IMR-90 (cell line): ENCODE results near the gene TMCC1. TPM values are rescaled to one million over a fixed set of nuclear protein-coding genes. Genes with fewer than 3 reads are reported as not detected.

Experiments
- ATAC-seq: fragments of 200-7000 bp; cut with Tn5 transposase; 2 replicates; pipeline ENCODE4 v1.9.1; 2020; ENCODE audit warnings: low read depth, mild to moderate bottlenecking, moderate library complexity
- BruUV-seq: library from RNA; stranded (reverse); fragments of 400-500 nt; replicated peaks from 2 replicates; lab custom pipeline; 2021; lab: Mats Ljungman, UMichigan
- CTCF ChIA-PET: fragments of 300-600 bp; formaldehyde crosslinking; extraction: SDS; loops from one replicate; lab custom pipeline; 2021; ENCODE audit warnings: antibody characterized with exemption; lab: Yijun Ruan, JAX
- POLR2A ChIA-PET: fragments of 300-600 bp; sonication (Branson Sonifier 250); formaldehyde crosslinking; loops from one replicate; lab custom pipeline; 2022; ENCODE audit warnings: antibody characterized with exemption; ENCODE audit not compliant: unreplicated experiment; lab: Charles Lee
- DNase-seq: peaks from one replicate; pipeline ENCODE4 v3.0.0; 2013
- H2AFZ ChIP-seq: replicated peaks from 2 replicates; pipeline ENCODE3; 2013; ENCODE audit warnings: low read length, mild to moderate bottlenecking; ENCODE audit not compliant: poor library complexity
- H2AK5ac ChIP-seq: 2 replicates; pipeline ENCODE4 v1.6.1; 2013; ENCODE audit warnings: low read depth, low read length, inconsistent platforms
- H2AK9ac ChIP-seq: replicated peaks from 2 replicates; pipeline ENCODE3; 2013; ENCODE audit warnings: mild to moderate bottlenecking, low read depth, low read length, moderate library complexity; ENCODE audit not compliant: poor library complexity
- H2BK120ac ChIP-seq: 2 replicates; pipeline ENCODE4 v1.6.1; 2013; ENCODE audit warnings: low read depth, low read length, inconsistent platforms
- H2BK15ac ChIP-seq: 3 replicates; pipeline ENCODE4 v1.6.1; 2013; ENCODE audit warnings: low read depth, low read length, inconsistent platforms
- H2BK20ac ChIP-seq: 2 replicates; pipeline ENCODE4 v1.6.1; 2013; ENCODE audit warnings: low read depth, mild to moderate bottlenecking, inconsistent platforms, low read length, moderate library complexity
- H2BK5ac ChIP-seq: 2 replicates; pipeline ENCODE4 v1.6.1; 2013; ENCODE audit warnings: mild to moderate bottlenecking, low read depth, low read length, inconsistent platforms; ENCODE audit not compliant: poor library complexity, severe bottlenecking
- H3K14ac ChIP-seq: replicated peaks from 2 replicates; pipeline ENCODE4 v1.6.1; 2013; ENCODE audit warnings: low read depth, low read length, inconsistent platforms
- H3K18ac ChIP-seq: 2 replicates; pipeline ENCODE4 v1.6.1; 2013; ENCODE audit warnings: low read depth, low read length, control low read depth
- H3K23ac ChIP-seq: 2 replicates; pipeline ENCODE4 v1.6.1; 2013; ENCODE audit warnings: low read depth, low read length, inconsistent platforms
- H3K27ac ChIP-seq: 2 replicates; pipeline ENCODE4 v1.5.1; 2013; ENCODE audit warnings: mild to moderate bottlenecking, control low read depth, low read length; ENCODE audit not compliant: insufficient read depth
- H3K27me3 ChIP-seq: 2 replicates; pipeline ENCODE4 v1.6.1; 2013; ENCODE audit warnings: low read length; ENCODE audit not compliant: control insufficient read depth, insufficient read depth
- H3K36me3 ChIP-seq: 2 replicates; pipeline ENCODE4 v1.6.1; 2013; ENCODE audit warnings: low read length, mixed read lengths; ENCODE audit not compliant: control insufficient read depth, insufficient read depth
- H3K4ac ChIP-seq: 2 replicates; pipeline ENCODE4 v1.6.1; 2013; ENCODE audit warnings: low read depth, low read length, inconsistent platforms
- H3K4me1 ChIP-seq: 2 replicates; pipeline ENCODE4 v1.6.1; 2013; ENCODE audit warnings: low read length, mixed read lengths; ENCODE audit not compliant: control insufficient read depth, insufficient read depth
- H3K4me2 ChIP-seq: 2 replicates; pipeline ENCODE4 v1.6.1; 2013; ENCODE audit warnings: low read depth, mild to moderate bottlenecking, control low read depth, low read length, moderate library complexity
- H3K4me3 ChIP-seq: 2 replicates; pipeline ENCODE4 v1.5.1; 2013; ENCODE audit warnings: low read depth, mild to moderate bottlenecking, control low read depth, low read length, moderate library complexity; ENCODE audit not compliant: insufficient read depth
- H3K56ac ChIP-seq: 2 replicates; pipeline ENCODE4 v1.6.1; 2013; ENCODE audit warnings: low read length, inconsistent platforms; ENCODE audit not compliant: insufficient read depth; ENCODE audit errors: extremely low read depth
- H3K79me1 ChIP-seq, 2 experiments: 2 replicates each; pipeline ENCODE4 v1.6.1; 2013; ENCODE audit warnings: low read length in 2 of 2, inconsistent platforms in 1 of 2, low read depth in 1 of 2
- H3K9ac ChIP-seq: 2 replicates; pipeline ENCODE4 v1.6.1; 2013; ENCODE audit warnings: low read depth, low read length, control low read depth
- H3K9me1 ChIP-seq: 2 replicates; pipeline ENCODE4 v1.6.1; 2013; ENCODE audit warnings: low read length, inconsistent platforms; ENCODE audit not compliant: insufficient read depth
- H3K9me3 ChIP-seq: 2 replicates; pipeline ENCODE4 v1.6.1; 2013; ENCODE audit warnings: low read length; ENCODE audit not compliant: control insufficient read depth, insufficient read depth
- H4K20me1 ChIP-seq: 2 replicates; pipeline ENCODE4 v1.6.1; 2013; ENCODE audit warnings: low read length, inconsistent platforms; ENCODE audit not compliant: insufficient read depth
- H4K5ac ChIP-seq: 2 replicates; pipeline ENCODE4 v1.6.1; 2013; ENCODE audit warnings: mild to moderate bottlenecking, low read depth, low read length, control low read depth
- H4K8ac ChIP-seq, 2 experiments: 2 replicates each; pipeline ENCODE4 v1.6.1; 2013; ENCODE audit warnings: low read depth in 2 of 2, low read length in 2 of 2, control low read depth in 1 of 2, inconsistent platforms in 1 of 2
- H4K91ac ChIP-seq: 2 replicates; pipeline ENCODE4 v1.6.1; 2013; ENCODE audit warnings: low read depth, low read length, inconsistent platforms; ENCODE audit not compliant: insufficient read depth
- RAD21 ChIP-seq: IDR thresholded peaks from 2 replicates; pipeline ENCODE4 v1.6.1; 2012; ENCODE audit warnings: low read length, improper control_type of control experiment
- RCOR1 ChIP-seq: IDR thresholded peaks from 2 replicates; pipeline ENCODE4 v1.6.1; 2012; ENCODE audit warnings: mild to moderate bottlenecking, low read length, improper control_type of control experiment; ENCODE audit not compliant: insufficient replicate concordance
- dilution Hi-C: fragments of 300-500 bp; cut with HindIII; formaldehyde crosslinking; loops from one replicate; pipeline ENCODE4 v1.14.3; 2018; ENCODE audit warnings: low sequenced_read_pairs; ENCODE audit not compliant: unreplicated experiment
- in situ Hi-C: fragments of 300-500 bp; cut with MboI; formaldehyde crosslinking; loops from 3 replicates; pipeline ENCODE4 v1.14.3; 2019; ENCODE audit warnings: low sequenced_read_pairs, inconsistent platforms, mixed read lengths
- intact Hi-C: fragments of 100-400 bp; cut with micrococcal nuclease; formaldehyde crosslinking; loops from 2 replicates; pipeline ENCODE4 v1.10.0; 2022
- polyA plus RNA-seq, 3 experiments: library from polyadenylated mRNA; depleted of rRNA; stranded (reverse); fragments of >200 nt; gene quantifications; 2 replicates each; pipeline ENCODE4 v1.2.3, GENCODE V29; 2012; ENCODE audit warnings: low replicate concordance in 1 of 3
- total RNA-seq: library from RNA; depleted of rRNA; stranded (reverse); fragments of >200 nt; gene quantifications from 2 replicates; pipeline ENCODE4 v1.2.3, GENCODE V29; 2012

The TMCC1 gene
- total and polyA plus RNA-seq, 2 of the 4 experiments (the other 2 are of a cell fraction), result 5.0 to 7.3 TPM

- no peak overlapping the region for H3K23ac ChIP-seq
- ATAC-seq (no peak), DNase-seq (no peak)
- intact Hi-C loops (no loop called here), dilution Hi-C loops (no loop called here), in situ Hi-C loops (no loop called here)
- H2AFZ ChIP-seq, result no peak overlapping the region
- no peak overlapping the region for H3K9ac ChIP-seq
- H3K9me1 ChIP-seq, result no peaks in the 10 kb centered on the region
- no peak overlapping the region for H2BK5ac ChIP-seq
- ChIA-PET CTCF (interaction anchor here (0.6 to 0.7 kb wide), 3 partner anchors 25 to 67 kb away, joined by 4 read pairs; no protein-coding TSS in a partner anchor), POLR2A (no interaction called here)
- H3K79me1 ChIP-seq, result peaks cover 0 to 6% of the 10 kb centered on the region in 2 experiments; a peak in 3 of 4 replicates
- H3K27me3 ChIP-seq, result no peaks in the 10 kb centered on the region
- H3K56ac ChIP-seq, result no peak overlapping the region
- H2AK5ac ChIP-seq, result no peak overlapping the region
- no peaks in the 10 kb centered on the region for H3K9me3 ChIP-seq
- no peaks in the 10 kb centered on the region for H4K20me1 ChIP-seq
- H3K27ac ChIP-seq, result no peak overlapping the region
- H4K5ac ChIP-seq, result no peak overlapping the region
- no peak overlapping the region for H3K4ac ChIP-seq
- H3K14ac ChIP-seq, result no peak overlapping the region
- no peak overlapping the region for H2BK15ac ChIP-seq
- H3K36me3 ChIP-seq, result no peaks in the 10 kb centered on the region
- no peak overlapping the region for H3K4me3 ChIP-seq
- TF ChIP-seq RAD21 (no peak), RCOR1 (no peak)
- BruUV-seq, result no TSS peak
- no peak overlapping the region for H3K4me2 ChIP-seq
- H2BK120ac ChIP-seq, result no peak overlapping the region
- no peak overlapping the region for H2AK9ac ChIP-seq
- H3K4me1 ChIP-seq, result no peaks in the 10 kb centered on the region
- H3K18ac ChIP-seq, result no peak overlapping the region
- no peak overlapping the region for H4K8ac ChIP-seq
- no peak overlapping the region for H2BK20ac ChIP-seq
- H4K91ac ChIP-seq, result no peak overlapping the region
Observed at GRCh38 chr3:129809297-129809696, 84.2 kb downstream of the TMCC1 start.
